Measurements from ENCODE around the gene PHF11. TPM values are rescaled to one million over a fixed set of nuclear protein-coding genes. Genes with fewer than 3 reads are reported as not detected.
"Not testable (repeated sequence)": the region's sequence is repeated elsewhere in the genome, so short reads cannot be mapped to it uniquely, and the experiment has no call there.

Gene PHF11
- polyA plus RNA-seq, 3 donors from 2014 or later, result 67.1 to 79.2 (median 70.6) TPM

DNA sequence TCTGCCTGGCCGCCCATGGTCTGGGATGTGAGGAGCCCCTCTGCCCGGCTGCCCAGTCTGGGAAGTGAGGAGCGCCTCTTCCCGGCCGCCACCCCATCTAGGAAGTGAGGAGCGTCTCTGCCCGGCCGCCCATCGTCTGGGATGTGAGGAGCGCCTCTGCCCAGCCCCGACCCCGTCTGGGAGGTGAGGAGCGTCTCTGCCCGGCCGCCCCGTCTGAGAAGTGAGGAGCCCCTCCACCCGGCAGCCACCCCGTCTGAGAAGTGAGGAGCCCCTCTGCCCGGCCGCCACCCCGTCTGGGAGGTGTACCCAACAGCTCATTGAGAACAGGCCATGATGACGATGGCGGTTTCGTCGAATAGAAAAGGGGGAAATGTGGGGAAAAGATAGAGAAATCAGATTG, 69.7 kb downstream of the PHF11 start:
- H3K27me3 Mint-ChIP-seq (ENCODE audit: low read depth in 3 of 3); H3K9me3 Mint-ChIP-seq; H3K4me3 Mint-ChIP-seq; H3K27ac Mint-ChIP-seq; H3K4me1 Mint-ChIP-seq; DNase-seq: not testable (repeated sequence)
- H3K36me3 Mint-ChIP-seq, result peaks cover 18 to 30% (median 25%) of the 10 kb centered on the region in 3 donors

DNA sequence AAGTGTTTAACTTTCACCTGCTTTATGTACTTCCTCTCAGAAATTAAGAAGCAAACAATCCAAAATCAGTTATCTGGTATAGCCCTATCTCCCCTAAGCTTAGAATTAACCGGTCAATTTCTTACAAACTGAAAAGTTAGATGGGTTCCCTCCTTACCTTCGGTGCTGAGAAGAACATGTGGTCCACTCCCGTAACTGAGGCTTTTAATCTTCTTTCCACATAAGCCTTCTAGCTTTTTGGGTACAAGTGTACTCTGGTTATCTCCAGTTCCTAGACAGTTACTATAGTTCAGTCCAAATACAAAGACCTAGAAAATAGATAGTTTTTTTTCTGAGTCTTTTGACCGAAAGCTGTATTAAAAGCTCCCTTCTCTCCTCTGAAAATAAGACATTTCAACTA, 70.7 kb downstream of the PHF11 start:
- Mint-ChIP-seq H3K9me3 (no peaks in the 10 kb centered on the region), H3K4me1 (peaks cover 3 to 10% of the 10 kb centered on the region in 2 donors), H3K27me3 (ENCODE audit: low read depth in 3 of 3) (no peaks in the 10 kb centered on the region), H3K36me3 (peaks cover 12 to 24% (median 21%) of the 10 kb centered on the region in 3 donors), H3K27ac (peak overlapping the region in 1 of 6 donors; percentile 11), H3K4me3 (no peak overlapping the region)
- no peak for DNase-seq

DNA sequence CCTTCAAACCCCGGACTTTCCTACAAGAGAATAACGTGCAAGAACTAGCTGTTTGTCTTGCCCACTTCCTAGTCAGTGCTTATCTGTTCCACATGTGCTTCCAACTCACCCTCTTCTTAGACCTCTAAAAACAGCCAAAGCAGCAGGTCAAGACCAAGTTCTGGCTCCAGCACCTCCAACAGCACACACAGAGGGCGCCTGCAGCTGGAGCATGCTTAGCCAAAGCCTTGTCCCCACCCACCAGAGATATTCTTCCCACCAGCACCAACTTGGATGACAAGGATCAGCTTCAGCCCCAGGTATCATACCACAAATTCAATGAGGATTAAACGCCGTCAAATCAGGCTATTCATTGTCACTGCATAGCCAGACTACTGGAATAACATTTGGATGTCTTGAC, 71.7 kb downstream of the PHF11 start:
- Mint-ChIP-seq H3K4me3 (no peak overlapping the region), H3K27ac (no peak overlapping the region), H3K4me1 (peaks cover 3 to 10% of the 10 kb centered on the region in 2 donors), H3K27me3 (ENCODE audit: low read depth in 3 of 3) (no peaks in the 10 kb centered on the region), H3K9me3 (no peaks in the 10 kb centered on the region), H3K36me3 (peaks cover 11 to 24% (median 20%) of the 10 kb centered on the region in 3 donors)
- DNase-seq, result no peak

DNA sequence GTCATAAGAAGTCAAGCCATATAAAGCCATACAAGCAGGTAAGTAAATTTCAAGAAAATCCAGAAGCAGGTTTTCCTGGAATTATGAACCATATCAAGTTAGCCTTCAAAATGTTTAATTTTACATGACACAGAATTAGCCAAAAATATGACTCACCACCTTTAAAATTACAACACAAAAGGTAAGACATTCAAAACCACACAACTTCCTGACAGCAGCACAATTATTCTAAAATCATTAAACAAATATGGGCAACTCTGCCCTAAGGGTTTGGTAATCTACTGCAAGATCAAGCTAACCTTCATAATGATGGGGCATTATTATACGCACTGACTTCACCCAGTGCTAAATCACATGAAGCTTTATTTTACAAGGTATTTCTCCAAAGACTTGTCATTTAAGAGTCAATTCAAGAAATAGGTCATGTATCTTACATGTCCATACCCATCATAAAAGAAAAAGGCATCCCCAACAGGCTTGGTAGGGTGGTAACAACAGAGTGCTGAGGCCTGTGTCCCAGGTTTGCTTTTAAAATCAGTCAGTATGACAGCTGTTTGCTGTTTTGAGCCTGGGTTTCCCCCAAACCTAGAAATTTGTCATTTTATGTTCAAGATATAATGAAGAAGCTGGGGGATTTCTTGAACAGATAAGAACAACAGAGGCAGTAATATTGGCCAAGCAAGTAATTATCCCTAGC, 74.4 kb downstream of the PHF11 start:
- Mint-ChIP-seq H3K4me3 (no peak overlapping the region), H3K9me3 (no peaks in the 10 kb centered on the region), H3K4me1 (peaks cover 3 to 10% of the 10 kb centered on the region in 2 donors), H3K27me3 (ENCODE audit: low read depth in 3 of 3) (no peaks in the 10 kb centered on the region), H3K36me3 (peaks cover 4 to 14% (median 11%) of the 10 kb centered on the region in 3 donors), H3K27ac (peak overlapping the region in 2 of 6 donors; percentile 61 to 77)
- no peak for DNase-seq

DNA sequence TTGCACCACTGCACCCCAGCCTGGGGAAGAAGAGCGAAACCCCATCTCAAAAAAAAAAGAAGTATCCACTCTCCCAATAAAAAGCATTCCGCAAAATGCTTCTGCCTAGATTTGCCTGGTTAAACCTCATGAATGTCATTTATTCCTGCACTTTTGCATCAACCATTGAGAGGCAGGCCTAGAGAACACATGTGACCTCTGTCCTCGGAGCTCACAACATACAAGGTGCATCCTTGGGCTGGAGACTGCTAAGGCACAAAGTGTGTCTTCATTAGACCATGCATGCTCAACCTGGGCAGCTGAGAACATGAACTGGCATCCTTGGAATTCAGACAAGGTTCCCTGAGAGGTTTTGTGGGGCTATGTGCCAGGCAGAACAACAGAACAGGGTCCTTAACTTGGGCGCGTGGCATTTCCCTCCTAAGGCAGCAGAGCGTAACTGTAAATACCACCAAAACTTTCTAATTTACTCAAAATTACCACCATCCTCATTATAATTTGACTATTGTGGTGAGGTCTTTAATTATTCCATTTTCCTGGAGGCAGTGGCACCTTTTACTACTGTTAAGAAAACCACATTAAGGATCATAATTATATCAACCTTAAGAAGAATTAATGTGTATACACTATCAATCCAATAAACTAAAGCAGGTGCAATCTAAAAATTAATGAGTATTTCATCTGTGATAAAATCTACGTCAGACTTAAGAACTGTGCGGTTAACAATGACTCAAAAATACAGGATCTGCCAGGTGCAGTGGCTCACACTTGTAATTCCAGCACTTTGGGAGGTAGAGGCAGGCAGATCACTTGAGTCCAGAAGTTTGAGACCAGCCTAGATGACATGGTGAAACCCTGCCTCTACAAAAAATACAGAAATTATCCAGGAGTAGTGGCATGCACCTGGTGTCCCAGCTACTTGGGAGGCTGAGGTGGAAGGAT, 75.8 kb downstream of the PHF11 start:
- no peak for DNase-seq
- no peak overlapping the region for H3K27ac Mint-ChIP-seq
- H3K4me1 Mint-ChIP-seq, result peaks cover 3 to 10% of the 10 kb centered on the region in 2 donors
- no peaks in the 10 kb centered on the region for H3K9me3 Mint-ChIP-seq
- no peaks in the 10 kb centered on the region for H3K27me3 Mint-ChIP-seq (ENCODE audit: low read depth in 3 of 3)
- no peak overlapping the region for H3K4me3 Mint-ChIP-seq
- H3K36me3 Mint-ChIP-seq, result peaks cover 0 to 10% (median 8%) of the 10 kb centered on the region in 3 donors

Other genes with a start within 250 kb of the PHF11 start
- gene CDADC1, start 248.0 kb upstream of the PHF11 start, polyA plus RNA-seq, result 10 to 100 TPM; 11.2 to 17.9 (median 13.0) TPM
- gene CAB39L, start 51.9 kb upstream of the PHF11 start, polyA plus RNA-seq, result 10 to 100 TPM in 1 of 3 donors, 1 to 10 TPM in 2; 4.9 to 11.0 (median 7.0) TPM
- 1 to 10 TPM; 5.5 to 8.8 (median 7.5) TPM for gene SETDB2, start 51.7 kb upstream of the PHF11 start, polyA plus RNA-seq
- gene RCBTB1, start 89.6 kb downstream of the PHF11 start, polyA plus RNA-seq, result 10 to 100 TPM in 2 of 3 donors, 1 to 10 TPM in 1; 6.5 to 13.0 (median 10.3) TPM
- gene ARL11, start 132.6 kb downstream of the PHF11 start, polyA plus RNA-seq, result 1 to 10 TPM in 1 of 3 donors, under 1 TPM in 2; 0.27 to 1.3 (median 0.38) TPM
- 10 to 100 TPM; 47.3 to 53.6 (median 49.6) TPM for gene EBPL, start 195.5 kb downstream of the PHF11 start, polyA plus RNA-seq

Data from immature natural killer cell (primary cell).